Occipital lobe (tissue), 2 donors: ENCODE data around the gene PLAC8. TPM values are rescaled to one million over a fixed set of nuclear protein-coding genes. Genes with fewer than 3 reads are reported as not detected.
"Not testable (repeated sequence)": the region's sequence is repeated elsewhere in the genome, so short reads cannot be mapped to it uniquely, and the experiment has no call there.

Experiments
- DNase-seq: peaks from one replicate; lab custom pipeline; 2025; lab: John Stamatoyannopoulos, UW
- total RNA-seq: library from RNA; depleted of rRNA; stranded (reverse); fragments of >200 nt; gene quantifications from one replicate; pipeline ENCODE4 v1.2.3, GENCODE V29; 2014

Gene PLAC8
- total RNA-seq, 1 donor from 2014 or later = 1.4 TPM

GRCh38 chr4:83074086-83074704 lies 40.3 kb downstream of the PLAC8 start:
- DNase-seq = no peak

GRCh38 chr4:83071116-83071515 lies 43.4 kb downstream of the PLAC8 start:
- DNase-seq = no peak

GRCh38 chr4:83067058-83067639 lies 47.4 kb downstream of the PLAC8 start:
- DNase-seq = no peak

GRCh38 chr4:83065266-83065665 lies 49.3 kb downstream of the PLAC8 start:
- DNase-seq = no peak

GRCh38 chr4:83062739-83063138 lies 51.8 kb downstream of the PLAC8 start:
- no peak for DNase-seq

- DNase-seq = no peak
These were observed 59.6 kb downstream of the PLAC8 start for GRCh38 chr4:83054928-83055327.

- not testable (repeated sequence) for DNase-seq
These were observed 65.7 kb downstream of the PLAC8 start for GRCh38 chr4:83048781-83049180.

- no peak for DNase-seq
These were observed 67.6 kb downstream of the PLAC8 start for GRCh38 chr4:83046693-83047473.

GRCh38 chr4:83043801-83044407 lies 70.6 kb downstream of the PLAC8 start:
- DNase-seq = no peak

GRCh38 chr4:83043157-83043556 lies 71.4 kb downstream of the PLAC8 start:
- DNase-seq = not testable (repeated sequence)

- no peak for DNase-seq
These were observed 74.3 kb downstream of the PLAC8 start for GRCh38 chr4:83040269-83040668.

Other genes starting within 250 kb of the PLAC8 start
- 145 TPM for gene SEC31A, start 223.6 kb downstream of the PLAC8 start, total RNA-seq
- 21.4 TPM for gene THAP9, start 214.0 kb downstream of the PLAC8 start, total RNA-seq
- 29.2 TPM for gene LIN54, start 103.9 kb downstream of the PLAC8 start, total RNA-seq
- gene COPS4, start 79.5 kb downstream of the PLAC8 start, total RNA-seq = 155 TPM
- 13.4 TPM for gene COQ2, start 170.1 kb upstream of the PLAC8 start, total RNA-seq
- 1.6 TPM for gene HPSE, start 220.1 kb upstream of the PLAC8 start, total RNA-seq